ENCODE results near the gene ANKRD63. TPM values are rescaled to one million over a fixed set of nuclear protein-coding genes. Genes with fewer than 3 reads are reported as not detected.

The ANKRD63 gene
- total and polyA plus RNA-seq, 12 donors: not detected

- DNase-seq: peak in 1 of 7 donors; percentile 53
- 80 to 83% (median 81%) methylated on average over 8 to 19 of the region's 19 CpGs for WGBS, 4 donors
- TF ChIP-seq POLR2A (IDR thresholded peaks at IDR 0.05): no peak
- TF ChIP-seq, protein P1, sequence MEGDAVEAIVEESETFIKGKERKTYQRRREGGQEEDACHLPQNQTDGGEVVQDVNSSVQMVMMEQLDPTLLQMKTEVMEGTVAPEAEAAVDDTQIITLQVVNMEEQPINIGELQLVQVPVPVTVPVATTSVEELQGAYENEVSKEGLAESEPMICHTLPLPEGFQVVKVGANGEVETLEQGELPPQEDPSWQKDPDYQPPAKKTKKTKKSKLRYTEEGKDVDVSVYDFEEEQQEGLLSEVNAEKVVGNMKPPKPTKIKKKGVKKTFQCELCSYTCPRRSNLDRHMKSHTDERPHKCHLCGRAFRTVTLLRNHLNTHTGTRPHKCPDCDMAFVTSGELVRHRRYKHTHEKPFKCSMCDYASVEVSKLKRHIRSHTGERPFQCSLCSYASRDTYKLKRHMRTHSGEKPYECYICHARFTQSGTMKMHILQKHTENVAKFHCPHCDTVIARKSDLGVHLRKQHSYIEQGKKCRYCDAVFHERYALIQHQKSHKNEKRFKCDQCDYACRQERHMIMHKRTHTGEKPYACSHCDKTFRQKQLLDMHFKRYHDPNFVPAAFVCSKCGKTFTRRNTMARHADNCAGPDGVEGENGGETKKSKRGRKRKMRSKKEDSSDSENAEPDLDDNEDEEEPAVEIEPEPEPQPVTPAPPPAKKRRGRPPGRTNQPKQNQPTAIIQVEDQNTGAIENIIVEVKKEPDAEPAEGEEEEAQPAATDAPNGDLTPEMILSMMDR (IDR thresholded peaks at IDR 0.05): no peak
- Histone ChIP-seq H3K27ac (peak overlapping the region in 2 of 5 donors; percentile 47 to 49), H3K9me3 (replicated peaks in 1 of 3) (no peaks in the 10 kb centered on the region), H3K4me1 (replicated peaks in 1 of 2) (peaks cover 0 to 8% of the 10 kb centered on the region in 2 donors), H3K4me3 (no peak overlapping the region), H3K27me3 (no peaks in the 10 kb centered on the region), H3K36me3 (replicated peaks in 1 of 2) (no peaks in the 10 kb centered on the region)
- intact Hi-C loops (cut with DNase I): no loop called here
Observed at GRCh38 chr15:40239693-40240618, 42.9 kb downstream of the ANKRD63 start.

- H3K36me3 ChIP-seq (replicated peaks in 1 of 2): no peaks in the 10 kb centered on the region
- DNase-seq: no peak
- TF ChIP-seq POLR2A (IDR thresholded peaks at IDR 0.05): no peak
- TF ChIP-seq, protein P1 (IDR thresholded peaks at IDR 0.05): no peak
- H3K27ac ChIP-seq: peak overlapping the region in 2 of 5 donors; percentile 47 to 49
- 21 to 39% (median 27%) methylated on average over 4 to 5 of the region's 5 CpGs; no CpG with 5 or more reads in 1 of the 4 donors for WGBS, 4 donors
- no peaks in the 10 kb centered on the region for H3K27me3 ChIP-seq
- H3K4me1 ChIP-seq (replicated peaks in 1 of 2): peaks cover 0 to 8% of the 10 kb centered on the region in 2 donors
- intact Hi-C loops (cut with DNase I): no loop called here
- peak overlapping the region in 1 of 4 donors; percentile 48 for H3K4me3 ChIP-seq
- no peaks in the 10 kb centered on the region for H3K9me3 ChIP-seq (replicated peaks in 1 of 3)
Observed at GRCh38 chr15:40239404-40239692, 43.5 kb downstream of the ANKRD63 start.

DNA sequence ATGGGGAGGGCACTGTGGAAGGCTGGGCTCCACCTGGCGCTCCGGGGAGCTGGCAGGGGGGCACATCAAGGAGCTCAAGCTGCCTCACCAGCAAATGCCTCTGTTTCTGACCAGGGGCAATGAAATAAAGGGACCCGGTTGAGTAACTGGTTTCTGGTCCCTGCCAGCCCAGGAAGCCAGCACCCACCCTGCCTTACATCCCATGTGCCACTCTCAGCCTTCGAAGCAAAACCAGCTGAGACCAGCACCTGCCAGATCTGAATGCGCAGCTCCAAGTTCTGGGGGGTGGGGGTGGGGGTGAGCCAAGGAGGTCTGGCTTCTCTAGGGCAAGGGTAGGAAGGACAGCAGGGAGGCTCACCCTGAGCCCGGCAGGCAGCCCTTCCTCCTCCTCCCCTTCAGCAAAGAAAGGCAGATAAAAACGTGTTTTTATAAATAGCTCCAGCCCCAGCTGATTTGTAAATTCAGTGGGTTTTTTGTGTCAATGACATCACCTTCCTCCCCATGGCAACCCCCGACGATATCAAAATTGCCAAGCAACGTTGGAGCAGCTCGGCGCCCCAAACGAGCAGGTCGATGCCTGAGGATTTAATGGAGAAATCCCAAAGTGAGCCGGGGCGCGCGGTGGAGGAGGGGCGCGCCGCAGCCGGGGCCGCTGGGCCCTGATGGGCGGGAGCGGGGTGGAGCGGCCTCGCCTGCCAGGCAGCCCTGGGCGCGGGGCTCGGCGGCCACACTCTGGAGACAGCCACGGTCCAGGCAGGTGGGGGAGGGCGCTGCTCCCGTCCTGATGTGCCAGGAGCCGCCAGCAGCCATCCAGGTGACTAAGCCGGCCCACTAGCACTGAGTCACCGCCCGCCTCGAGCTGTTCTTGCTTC lies 44.1 kb downstream of the ANKRD63 start, which contains the start of gene PAK6:
PAK6 (plus strand) TSS at position 532 of the 872 bp plus-strand sequence. CDS start 25,723 bp downstream, outside the sequence.
- DNase-seq: peak; percentile 71 to 89 (median 79)
- H3K36me3 ChIP-seq (replicated peaks in 1 of 2): no peaks in the 10 kb centered on the region
- H3K27me3 ChIP-seq: no peaks in the 10 kb centered on the region
- H3K4me3 ChIP-seq: peak within 1 kb of the TSS in 1 of 4 donors; percentile 48
- peak within 1 kb of the TSS in 2 of 5 donors; percentile 47 to 49 for H3K27ac ChIP-seq
- intact Hi-C loops (cut with DNase I): no loop called here
- WGBS, 4 donors: 6 to 17% (median 9%) methylated on average over 10 to 39 of the region's 39 CpGs
- peaks cover 0 to 8% of the 10 kb centered on the region in 2 donors for H3K4me1 ChIP-seq (replicated peaks in 1 of 2)
- H3K9me3 ChIP-seq (replicated peaks in 1 of 3): no peaks in the 10 kb centered on the region
- TF ChIP-seq POLR2A (IDR thresholded peaks at IDR 0.05): no peak
- TF ChIP-seq, protein P1 (IDR thresholded peaks at IDR 0.05): no peak
